Activated CD4-positive, alpha-beta T cell treated with anti-CD3 and anti-CD28 coated beads, Interleukin-2, amount 10 ng/mL, durations not matched to agents 24 days and 14 days (primary cell): ENCODE results near the gene PRKG1. TPM values are rescaled to one million over a fixed set of nuclear protein-coding genes. Genes with fewer than 3 reads are reported as not detected.

Experiments used
- DNase-seq: peaks from one replicate; pipeline ENCODE4 v3.0.0; 2022
- H3K27ac Mint-ChIP-seq: one replicate; pipeline ENCODE4 v1.8.0; 2022; ENCODE audit warnings: mild to moderate bottlenecking, mixed read lengths
- H3K27me3 Mint-ChIP-seq: one replicate; pipeline ENCODE4 v1.8.0; 2022; ENCODE audit warnings: mixed read lengths
- H3K36me3 Mint-ChIP-seq: one replicate; pipeline ENCODE4 v1.8.0; 2022; ENCODE audit warnings: low read depth, mild to moderate bottlenecking, mixed read lengths
- H3K4me1 Mint-ChIP-seq: one replicate; pipeline ENCODE4 v1.8.0; 2021; ENCODE audit warnings: mixed read lengths
- H3K4me3 Mint-ChIP-seq: one replicate; pipeline ENCODE4 v1.8.0; 2022; ENCODE audit warnings: mild to moderate bottlenecking, moderate library complexity, mixed read lengths
- H3K9me3 Mint-ChIP-seq: one replicate; pipeline ENCODE4 v1.8.0; 2021; ENCODE audit warnings: mixed read lengths
- intact Hi-C: fragments of 100-400 bp; cut with micrococcal nuclease; formaldehyde crosslinking; loops from one replicate; pipeline ENCODE4 v1.15.1; 2023
- total RNA-seq: library from RNA; stranded (reverse); gene quantifications from 2 replicates; pipeline ENCODE4 v1.2.3, GENCODE V29; 2022

Gene PRKG1
- total RNA-seq, 1 donor from 2014 or later = not detected

DNA sequence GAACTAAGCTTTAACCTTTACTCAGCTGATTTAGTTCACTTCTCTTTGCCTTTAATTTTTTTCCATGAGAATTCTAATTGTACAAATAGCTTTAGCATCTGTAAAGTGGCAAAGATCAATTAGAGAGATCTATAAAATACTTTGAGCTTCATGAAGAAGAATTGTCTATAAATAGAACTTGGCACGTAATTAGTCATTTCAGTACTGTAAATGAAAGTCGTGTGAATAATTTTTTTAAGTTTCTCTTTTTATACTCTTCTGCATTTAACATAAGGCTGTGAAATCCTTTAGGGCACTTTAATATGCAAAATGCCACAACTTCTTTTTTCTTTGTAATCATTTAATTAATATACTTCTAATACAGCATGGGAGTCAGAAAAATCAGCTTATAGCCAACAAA is 447.3 kb downstream of the PRKG1 start:
- no peak for DNase-seq
- Mint-ChIP-seq H3K36me3 (no peaks in the 10 kb centered on the region), H3K4me1 (no peaks in the 10 kb centered on the region), H3K27ac (no peak overlapping the region), H3K27me3 (no peaks in the 10 kb centered on the region), H3K4me3 (no peak overlapping the region), H3K9me3 (no peaks in the 10 kb centered on the region)
- intact Hi-C loops = no loop called here

DNA sequence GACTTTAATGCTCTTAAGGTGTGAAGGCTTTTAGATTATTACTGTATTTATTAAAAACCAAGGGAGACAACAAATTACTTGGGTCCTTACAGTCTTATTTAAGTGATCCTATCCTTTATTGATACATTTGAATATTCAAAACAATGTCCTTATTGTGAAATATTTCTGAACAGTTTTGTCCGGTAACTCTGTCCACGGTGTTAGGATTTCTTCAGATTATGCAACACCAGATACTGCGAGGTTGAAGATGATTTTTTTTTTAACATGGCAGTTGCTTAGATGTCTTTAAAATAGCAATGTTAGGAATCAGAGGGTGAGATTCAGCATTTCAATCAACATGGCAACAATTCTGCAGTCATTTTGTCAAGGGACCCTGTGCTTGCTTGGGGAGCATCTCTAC is 448.6 kb downstream of the PRKG1 start:
- no peak for DNase-seq
- H3K9me3 Mint-ChIP-seq = no peaks in the 10 kb centered on the region

DNA sequence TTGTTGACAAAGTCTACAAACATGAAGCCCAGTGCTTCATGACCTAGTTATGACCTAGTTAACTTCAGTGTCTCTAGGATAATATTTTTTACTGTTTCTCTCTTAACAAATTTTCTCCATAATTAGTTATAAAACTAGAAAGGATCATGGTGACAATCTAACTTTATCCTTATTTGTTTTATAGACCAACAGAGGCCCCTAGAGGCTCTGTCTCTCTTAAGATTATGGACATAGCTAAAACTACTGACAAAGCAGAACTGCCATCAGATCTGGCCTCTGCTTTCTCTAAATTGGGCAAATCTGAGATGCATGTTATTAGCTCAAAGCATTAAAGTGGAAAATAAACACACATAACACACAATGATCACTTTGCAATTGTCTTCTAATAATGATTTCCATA is 449.2 kb downstream of the PRKG1 start:
- Mint-ChIP-seq H3K4me3 (no peak overlapping the region), H3K27me3 (no peaks in the 10 kb centered on the region), H3K27ac (no peak overlapping the region), H3K9me3 (no peaks in the 10 kb centered on the region), H3K36me3 (no peaks in the 10 kb centered on the region), H3K4me1 (no peaks in the 10 kb centered on the region)
- intact Hi-C loops = no loop called here
- no peak for DNase-seq

More for the DNA sequence above, 448.6 kb downstream of the PRKG1 start:
- intact Hi-C loops = no loop called here
- no peaks in the 10 kb centered on the region for H3K4me1 Mint-ChIP-seq
- H3K4me3 Mint-ChIP-seq = no peak overlapping the region
- no peak overlapping the region for H3K27ac Mint-ChIP-seq
- H3K27me3 Mint-ChIP-seq = no peaks in the 10 kb centered on the region
- no peaks in the 10 kb centered on the region for H3K36me3 Mint-ChIP-seq

DNA sequence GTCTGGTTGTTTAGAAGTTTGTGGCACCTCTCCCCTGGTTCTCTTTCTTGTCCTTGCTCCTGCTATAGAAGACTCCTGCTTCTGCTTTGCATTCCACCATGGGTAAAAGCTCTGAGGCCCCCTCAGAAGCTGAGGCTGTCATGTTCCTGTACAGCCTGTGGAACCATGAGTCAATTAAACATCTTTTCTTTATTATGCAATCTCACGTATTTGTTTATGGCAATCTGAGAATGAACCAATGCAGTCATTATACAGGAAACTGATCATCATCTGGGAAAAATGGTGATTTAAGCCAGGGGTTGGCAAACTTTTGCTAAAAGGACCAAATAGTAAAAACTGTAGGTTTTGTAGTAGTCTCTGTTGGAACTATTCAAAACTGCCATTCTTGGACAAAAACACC is 449.8 kb downstream of the PRKG1 start:
- no peak overlapping the region for H3K27ac Mint-ChIP-seq
- no peaks in the 10 kb centered on the region for H3K27me3 Mint-ChIP-seq
- no peak for DNase-seq
- no peaks in the 10 kb centered on the region for H3K36me3 Mint-ChIP-seq
- H3K9me3 Mint-ChIP-seq = no peaks in the 10 kb centered on the region
- H3K4me3 Mint-ChIP-seq = no peak overlapping the region
- intact Hi-C loops = no loop called here
- H3K4me1 Mint-ChIP-seq = no peaks in the 10 kb centered on the region

DNA sequence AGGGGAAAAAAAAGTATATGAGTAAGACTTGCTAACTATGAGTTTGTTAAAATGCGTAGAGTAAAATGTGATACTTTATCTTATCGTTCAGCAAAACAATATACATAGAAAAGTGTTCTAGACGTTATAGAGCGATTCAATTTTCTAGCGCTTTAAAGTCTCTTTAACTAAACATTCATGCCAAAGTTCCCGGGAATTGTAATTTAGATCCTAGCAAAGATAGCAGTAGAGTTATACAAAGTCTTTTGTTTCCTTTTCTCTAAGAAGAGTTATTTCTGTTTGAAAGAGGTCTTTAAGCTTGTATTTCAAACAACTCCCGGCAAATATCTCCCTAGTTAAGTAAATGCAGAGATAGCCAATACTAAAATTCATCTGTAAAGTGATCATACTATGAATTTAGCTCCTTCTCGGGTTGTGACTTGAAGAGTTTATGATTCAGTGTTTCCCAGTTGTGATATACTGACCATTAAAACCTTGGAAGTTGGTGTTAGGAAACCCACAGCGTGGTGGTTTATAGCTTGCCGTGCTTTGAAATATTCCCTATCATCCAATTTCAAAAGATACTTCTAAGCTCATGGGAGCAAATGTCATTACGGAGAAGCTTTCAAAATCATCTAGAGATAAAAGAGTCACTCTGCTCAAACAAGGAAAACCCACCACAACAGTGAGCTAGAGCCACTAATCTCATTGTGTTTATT is 453.4 kb downstream of the PRKG1 start:
- no peak overlapping the region for H3K27ac Mint-ChIP-seq
- DNase-seq = no peak

DNA sequence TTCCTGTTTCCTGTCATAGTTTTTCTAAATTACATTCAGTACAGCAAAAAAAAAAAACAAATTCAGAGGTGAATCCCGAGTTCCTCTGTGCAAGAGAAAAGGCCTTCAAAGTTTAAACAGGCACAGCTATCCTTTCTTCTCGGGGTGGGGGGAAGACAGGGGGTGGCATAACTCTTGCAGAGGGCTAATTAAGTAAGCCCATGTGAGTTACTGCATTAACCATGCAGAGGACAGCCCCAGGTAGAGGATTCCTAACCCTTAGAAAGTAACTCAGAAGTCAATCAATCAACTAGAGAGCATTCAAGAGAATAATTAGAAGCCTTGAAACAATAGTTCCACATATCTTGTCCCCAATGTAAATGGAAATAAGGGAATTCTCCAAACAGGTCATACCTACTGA is 454.2 kb downstream of the PRKG1 start:
- no peaks in the 10 kb centered on the region for H3K36me3 Mint-ChIP-seq
- H3K27me3 Mint-ChIP-seq = no peaks in the 10 kb centered on the region
- no peak overlapping the region for H3K27ac Mint-ChIP-seq
- no peak overlapping the region for H3K4me3 Mint-ChIP-seq
- intact Hi-C loops = no loop called here
- no peaks in the 10 kb centered on the region for H3K9me3 Mint-ChIP-seq
- no peak for DNase-seq
- H3K4me1 Mint-ChIP-seq = no peaks in the 10 kb centered on the region

More for the DNA sequence above, 453.4 kb downstream of the PRKG1 start:
- no peaks in the 10 kb centered on the region for H3K4me1 Mint-ChIP-seq
- H3K36me3 Mint-ChIP-seq = no peaks in the 10 kb centered on the region
- H3K4me3 Mint-ChIP-seq = no peak overlapping the region
- no peaks in the 10 kb centered on the region for H3K9me3 Mint-ChIP-seq
- intact Hi-C loops = no loop called here
- H3K27me3 Mint-ChIP-seq = no peaks in the 10 kb centered on the region

DNA sequence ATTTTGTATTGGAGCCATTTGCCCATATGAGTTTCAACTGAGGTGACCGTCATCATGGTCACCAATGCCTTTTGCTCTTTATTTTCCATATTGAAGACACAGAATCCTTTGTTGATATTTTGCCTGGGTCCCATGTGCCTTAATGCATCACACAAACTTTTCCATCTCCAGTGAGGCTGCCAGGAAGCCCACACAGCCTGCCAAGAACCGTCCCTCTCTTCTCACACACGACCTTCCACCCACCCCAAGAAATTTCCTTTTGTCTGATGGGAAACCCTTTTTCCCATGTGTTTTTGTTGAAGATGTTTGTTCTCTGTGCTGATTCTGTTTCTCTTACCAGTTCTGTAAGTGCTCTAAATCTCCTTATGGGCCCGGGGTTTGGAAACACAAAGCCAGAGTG is 456.3 kb downstream of the PRKG1 start:
- no peak for DNase-seq
- no peak overlapping the region for H3K4me3 Mint-ChIP-seq
- intact Hi-C loops = no loop called here
- no peak overlapping the region for H3K27ac Mint-ChIP-seq
- H3K9me3 Mint-ChIP-seq = no peaks in the 10 kb centered on the region
- H3K4me1 Mint-ChIP-seq = no peaks in the 10 kb centered on the region
- H3K27me3 Mint-ChIP-seq = no peaks in the 10 kb centered on the region
- no peaks in the 10 kb centered on the region for H3K36me3 Mint-ChIP-seq

DNA sequence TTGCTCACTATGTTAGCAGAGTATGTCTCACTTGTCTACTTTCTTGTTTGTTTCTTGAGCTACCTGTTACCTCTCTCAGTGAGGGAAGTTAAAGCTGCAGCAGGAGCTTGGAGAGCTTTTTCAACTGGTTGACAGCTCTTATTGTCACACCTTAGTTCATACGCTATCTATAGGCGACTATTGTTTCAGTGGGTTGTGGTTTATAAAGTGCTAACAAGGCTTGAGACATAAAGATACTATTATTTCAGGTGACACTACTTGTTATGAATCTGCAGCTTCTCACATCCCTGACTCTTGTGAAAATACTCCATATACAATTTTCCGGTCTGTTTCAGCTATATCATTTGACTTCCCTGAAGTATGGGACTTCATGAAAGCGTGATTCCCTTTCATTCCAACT is 457.8 kb downstream of the PRKG1 start:
- Mint-ChIP-seq H3K27ac (no peak overlapping the region), H3K4me3 (no peak overlapping the region), H3K36me3 (no peaks in the 10 kb centered on the region), H3K4me1 (no peaks in the 10 kb centered on the region), H3K27me3 (no peaks in the 10 kb centered on the region), H3K9me3 (no peaks in the 10 kb centered on the region)
- intact Hi-C loops = no loop called here
- DNase-seq = no peak

DNA sequence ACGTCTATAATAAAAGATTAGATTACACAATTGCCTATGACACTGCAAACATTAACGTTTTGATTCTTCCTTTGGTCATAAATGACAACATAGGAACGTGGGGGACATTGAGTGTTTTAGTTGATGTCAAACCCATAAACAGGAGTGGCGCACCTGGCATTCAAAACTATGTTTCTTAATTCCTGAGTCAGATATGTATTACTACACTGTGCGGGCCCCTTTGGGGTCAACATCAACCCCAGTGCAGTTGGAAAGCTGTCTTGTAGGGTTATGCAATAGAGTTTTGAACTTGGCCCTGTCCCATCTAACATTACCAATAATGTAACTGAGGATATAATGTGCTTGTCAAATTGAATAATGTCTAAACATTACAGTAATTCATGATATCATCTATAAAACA is 468.6 kb downstream of the PRKG1 start:
- no peak for DNase-seq
- intact Hi-C loops = no loop called here
- Mint-ChIP-seq H3K27ac (no peak overlapping the region), H3K9me3 (no peaks in the 10 kb centered on the region), H3K27me3 (no peaks in the 10 kb centered on the region), H3K36me3 (no peaks in the 10 kb centered on the region), H3K4me3 (no peak overlapping the region), H3K4me1 (no peaks in the 10 kb centered on the region)

DNA sequence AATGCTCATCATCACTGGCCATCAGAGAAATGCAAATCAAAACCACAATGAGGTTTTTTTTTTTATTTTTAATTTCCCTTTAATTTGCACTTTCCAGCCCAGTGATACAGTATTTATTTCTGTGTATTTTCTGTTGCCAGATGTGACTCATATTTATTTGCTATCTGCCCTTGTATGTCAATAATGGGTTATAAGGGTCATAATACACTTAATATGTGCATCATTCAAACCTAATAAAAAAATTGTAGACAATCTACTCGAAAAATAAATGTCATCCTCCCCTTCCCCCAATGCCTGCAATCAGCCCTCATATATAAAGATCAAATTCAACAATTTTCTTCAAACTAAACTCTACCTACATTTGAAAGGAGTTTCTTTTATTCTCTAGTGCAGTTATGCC is 470.6 kb downstream of the PRKG1 start:
- H3K27me3 Mint-ChIP-seq = no peaks in the 10 kb centered on the region
- no peak overlapping the region for H3K27ac Mint-ChIP-seq
- no peak overlapping the region for H3K4me3 Mint-ChIP-seq
- intact Hi-C loops = no loop called here
- H3K4me1 Mint-ChIP-seq = no peaks in the 10 kb centered on the region
- no peaks in the 10 kb centered on the region for H3K9me3 Mint-ChIP-seq
- no peak for DNase-seq
- H3K36me3 Mint-ChIP-seq = no peaks in the 10 kb centered on the region

DNA sequence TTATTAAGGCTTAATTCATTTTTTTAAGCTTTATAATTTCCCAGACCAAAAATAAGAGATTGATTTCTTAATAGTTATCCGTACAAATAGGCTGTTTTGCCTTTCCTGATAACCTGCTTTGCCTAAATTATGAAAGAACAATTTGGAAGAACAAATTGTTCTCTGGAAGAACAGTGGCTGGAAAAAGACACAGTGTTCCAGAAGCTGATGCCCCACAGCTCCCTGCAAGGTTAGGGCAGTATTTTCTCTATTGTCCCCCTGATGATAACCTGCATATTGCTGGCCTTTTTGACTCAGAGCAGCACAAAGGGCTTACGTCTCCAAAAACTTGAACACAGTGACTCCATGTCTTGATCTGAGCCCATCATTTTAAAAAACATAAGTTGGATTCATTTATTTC is 473.7 kb downstream of the PRKG1 start:
- no peak overlapping the region for H3K27ac Mint-ChIP-seq
- H3K36me3 Mint-ChIP-seq = no peaks in the 10 kb centered on the region
- no peaks in the 10 kb centered on the region for H3K9me3 Mint-ChIP-seq
- DNase-seq = no peak
- H3K27me3 Mint-ChIP-seq = no peaks in the 10 kb centered on the region
- H3K4me3 Mint-ChIP-seq = no peak overlapping the region
- no peaks in the 10 kb centered on the region for H3K4me1 Mint-ChIP-seq
- intact Hi-C loops = no loop called here

DNA sequence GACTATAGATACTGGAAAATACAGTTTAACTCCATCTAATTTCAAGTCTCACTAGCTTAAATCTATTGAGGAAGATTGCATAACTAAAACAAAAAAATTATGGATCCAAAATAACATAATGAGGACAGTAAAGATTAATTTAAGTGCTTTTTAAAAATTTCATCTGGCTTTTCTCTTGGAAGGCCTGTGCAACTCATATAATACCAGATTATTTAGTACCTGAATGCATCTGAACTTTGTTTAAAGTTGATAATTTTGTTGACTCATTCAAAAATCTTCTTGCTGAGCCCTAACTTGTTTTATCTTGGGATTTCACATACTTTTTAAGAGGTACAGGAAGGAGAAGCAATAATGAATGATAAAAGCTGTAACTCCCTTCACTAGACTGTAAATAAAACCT is 478.6 kb downstream of the PRKG1 start:
- no peaks in the 10 kb centered on the region for H3K4me1 Mint-ChIP-seq
- H3K36me3 Mint-ChIP-seq = no peaks in the 10 kb centered on the region
- H3K4me3 Mint-ChIP-seq = no peak overlapping the region
- H3K27me3 Mint-ChIP-seq = no peaks in the 10 kb centered on the region
- no peak overlapping the region for H3K27ac Mint-ChIP-seq
- no peak for DNase-seq
- intact Hi-C loops = no loop called here
- no peaks in the 10 kb centered on the region for H3K9me3 Mint-ChIP-seq

DNA sequence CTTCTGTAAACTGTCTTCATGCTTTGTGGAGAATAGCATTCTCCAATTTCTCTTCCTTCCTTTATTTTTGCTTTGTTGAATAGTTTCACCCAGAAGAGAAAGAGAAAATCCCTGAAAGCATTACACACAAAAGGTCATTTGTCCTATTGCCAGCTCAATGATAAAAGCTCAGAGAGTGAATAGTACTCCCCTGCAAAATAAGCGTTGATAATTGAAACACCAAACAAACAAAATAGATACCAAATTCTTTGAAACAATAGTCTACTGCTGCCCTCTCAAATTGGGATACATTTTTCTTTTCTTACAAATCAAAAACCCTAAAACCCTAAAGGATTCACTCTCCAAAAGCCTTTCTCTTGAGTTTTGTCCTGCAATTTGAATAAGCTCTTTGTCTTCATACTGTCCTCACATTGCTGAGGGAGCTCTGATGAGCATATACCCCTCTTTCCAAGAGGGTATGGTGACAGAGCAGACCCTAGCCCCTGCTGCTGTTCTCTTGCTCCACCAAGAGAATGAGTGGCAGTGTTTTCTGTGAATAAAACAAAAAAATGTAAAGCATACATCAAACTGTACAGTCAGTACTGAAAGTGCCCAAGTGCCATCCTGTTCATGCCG is 490.7 kb downstream of the PRKG1 start:
- Mint-ChIP-seq H3K27me3 (no peaks in the 10 kb centered on the region), H3K4me3 (no peak overlapping the region), H3K4me1 (no peaks in the 10 kb centered on the region), H3K36me3 (no peaks in the 10 kb centered on the region), H3K27ac (no peak overlapping the region), H3K9me3 (no peaks in the 10 kb centered on the region)
- DNase-seq = no peak
- intact Hi-C loops = no loop called here

DNA sequence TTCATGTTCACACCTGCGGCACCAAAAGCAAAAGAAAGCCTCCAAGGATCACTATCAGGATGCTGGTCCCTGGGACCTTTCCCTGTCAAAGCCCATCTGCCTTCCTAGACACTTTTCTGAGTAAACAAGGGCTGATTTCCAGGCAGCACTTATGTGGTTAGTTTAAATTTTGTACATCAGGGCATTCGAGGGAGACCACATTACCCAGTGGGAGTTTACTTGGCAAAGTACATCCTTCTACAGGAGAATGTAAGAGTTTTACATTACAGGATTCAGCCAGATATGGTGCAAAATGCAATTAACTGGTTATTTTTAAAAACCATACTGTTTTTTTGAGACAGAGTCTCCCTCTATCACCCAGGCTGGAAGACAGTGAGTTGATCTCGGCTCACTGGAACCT is 493.0 kb downstream of the PRKG1 start:
- Mint-ChIP-seq H3K27me3 (no peaks in the 10 kb centered on the region), H3K9me3 (no peaks in the 10 kb centered on the region), H3K4me1 (no peaks in the 10 kb centered on the region), H3K4me3 (no peak overlapping the region), H3K27ac (no peak overlapping the region), H3K36me3 (no peaks in the 10 kb centered on the region)
- intact Hi-C loops = no loop called here
- DNase-seq = no peak

DNA sequence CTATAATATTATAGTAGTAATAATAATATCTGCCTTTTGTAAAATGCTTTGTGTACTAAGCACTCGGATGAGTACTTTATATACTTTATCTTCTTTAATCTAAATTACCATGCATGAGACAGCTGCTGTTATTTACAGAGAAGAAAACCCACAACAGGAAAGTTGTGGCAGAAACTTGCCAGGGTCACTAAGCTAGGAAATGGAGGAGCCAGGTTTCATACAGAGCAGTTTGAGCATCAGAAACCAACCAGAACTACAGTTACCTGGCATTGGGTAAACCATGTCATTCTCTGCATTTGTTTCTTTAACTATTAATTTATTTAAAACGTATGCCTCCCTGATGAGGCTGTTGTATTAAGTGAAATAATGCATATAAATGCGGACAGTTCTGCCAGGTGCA is 495.2 kb downstream of the PRKG1 start:
- intact Hi-C loops = no loop called here
- Mint-ChIP-seq H3K36me3 (no peaks in the 10 kb centered on the region), H3K4me1 (no peaks in the 10 kb centered on the region), H3K4me3 (no peak overlapping the region), H3K27me3 (no peaks in the 10 kb centered on the region), H3K27ac (no peak overlapping the region), H3K9me3 (no peaks in the 10 kb centered on the region)
- DNase-seq = no peak
